ENCODE data around the gene ZDHHC19. TPM values are rescaled to one million over a fixed set of nuclear protein-coding genes. Genes with fewer than 3 reads are reported as not detected.
"Not testable (repeated sequence)": the region's sequence is repeated elsewhere in the genome, so short reads cannot be mapped to it uniquely, and the experiment has no call there.

Gene ZDHHC19, protein sequence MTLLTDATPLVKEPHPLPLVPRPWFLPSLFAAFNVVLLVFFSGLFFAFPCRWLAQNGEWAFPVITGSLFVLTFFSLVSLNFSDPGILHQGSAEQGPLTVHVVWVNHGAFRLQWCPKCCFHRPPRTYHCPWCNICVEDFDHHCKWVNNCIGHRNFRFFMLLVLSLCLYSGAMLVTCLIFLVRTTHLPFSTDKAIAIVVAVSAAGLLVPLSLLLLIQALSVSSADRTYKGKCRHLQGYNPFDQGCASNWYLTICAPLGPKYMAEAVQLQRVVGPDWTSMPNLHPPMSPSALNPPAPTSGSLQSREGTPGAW
- under 1 TPM in 1 of 2 donors, not detected in 1; 0.09 TPM for polyA plus RNA-seq

GRCh38 chr3:196210673-196211556 is at the start of gene ZDHHC19:
TSS of gene ZDHHC19 (minus strand) at chr3:196211400. CDS start at chr3:196211315, 85 bp downstream.
- no peaks in the 10 kb centered on the region for H3K36me3 ChIP-seq (ENCODE audit: control insufficient read depth in 2 of 2, insufficient read depth in 2 of 2, low read length in 1 of 2)
- peaks cover 0 to 5% of the 10 kb centered on the region in 2 donors for H3K9me3 ChIP-seq (ENCODE audit: control insufficient read depth in 2 of 2, insufficient read depth in 1 of 2, low read depth in 1 of 2, low read length in 1 of 2)
- 74 to 78% methylated on average over 23 of the region's 23 CpGs for WGBS, 2 donors

DNA sequence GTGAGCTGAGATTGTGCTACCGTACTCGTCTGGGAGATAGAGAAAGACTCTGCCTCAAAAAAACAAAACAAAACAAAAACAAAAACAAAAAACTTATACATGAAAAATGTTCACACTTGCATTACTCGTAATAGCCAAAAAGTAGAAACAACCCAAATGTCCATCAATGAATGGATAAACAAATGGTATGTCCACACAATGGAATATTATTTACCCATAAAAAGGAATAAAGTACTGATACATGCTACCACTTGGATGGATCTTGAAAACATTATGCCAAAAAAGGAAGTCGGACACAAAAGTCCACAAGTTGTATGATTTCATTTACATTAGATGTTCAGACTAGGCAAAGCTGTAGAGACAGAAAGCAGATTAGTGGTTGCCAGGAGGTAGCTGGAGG is 49.6 kb upstream of the ZDHHC19 start:
- Histone ChIP-seq H3K27me3 (ENCODE audit: control insufficient read depth in 1 of 2, insufficient read depth in 2 of 2, low read length in 2 of 2) (no peaks in the 10 kb centered on the region), H3K4me1 (ENCODE audit: control insufficient read depth in 2 of 2, insufficient read depth in 2 of 2, low read length in 1 of 2) (no peaks in the 10 kb centered on the region), H3K9me3 (ENCODE audit: control insufficient read depth in 2 of 2, insufficient read depth in 1 of 2, low read depth in 1 of 2, low read length in 1 of 2) (no peaks in the 10 kb centered on the region), H3K36me3 (ENCODE audit: control insufficient read depth in 2 of 2, insufficient read depth in 2 of 2, low read length in 1 of 2) (peaks cover 0 to 2% of the 10 kb centered on the region in 2 donors), H3K4me3 (ENCODE audit: low read depth in 1 of 2, low read length in 2 of 2) (no peak overlapping the region), H3K27ac (ENCODE audit: low read depth in 2 of 2, low read length in 1 of 2) (no peak overlapping the region)
- WGBS, 2 donors, result 96 to 97% methylated on average over 4 of the region's 4 CpGs

More at GRCh38 chr3:196210673-196211556, at the start of gene ZDHHC19:
- peaks cover 0 to 3% of the 10 kb centered on the region in 2 donors for H3K4me1 ChIP-seq (ENCODE audit: control insufficient read depth in 2 of 2, insufficient read depth in 2 of 2, low read length in 1 of 2)
- no peak within 1 kb of the TSS for H3K4me3 ChIP-seq (ENCODE audit: low read depth in 1 of 2, low read length in 2 of 2)
- no peak within 1 kb of the TSS for H3K27ac ChIP-seq (ENCODE audit: low read depth in 2 of 2, low read length in 1 of 2)
- no peaks in the 10 kb centered on the region for H3K27me3 ChIP-seq (ENCODE audit: control insufficient read depth in 1 of 2, insufficient read depth in 2 of 2, low read length in 2 of 2)

DNA sequence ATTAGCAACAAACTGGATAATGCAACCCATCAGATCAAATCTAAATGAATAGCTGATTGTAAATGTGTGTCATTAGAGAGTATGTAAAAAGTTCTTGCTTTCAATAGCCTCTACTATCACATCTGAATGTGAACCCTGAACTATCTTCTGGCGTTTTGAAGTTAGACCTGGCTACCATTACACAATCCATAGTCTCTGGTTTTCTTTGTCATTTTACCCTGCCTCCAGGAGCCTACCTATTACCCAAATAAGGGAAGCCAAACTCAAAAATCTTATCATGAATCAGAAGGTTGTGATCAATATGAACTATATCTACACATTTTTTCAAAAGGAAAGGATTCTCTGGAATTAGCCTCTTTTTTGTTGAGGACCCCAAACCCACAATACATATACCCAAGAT is 44.6 kb upstream of the ZDHHC19 start:
- Histone ChIP-seq H3K9me3 (ENCODE audit: control insufficient read depth in 2 of 2, insufficient read depth in 1 of 2, low read depth in 1 of 2, low read length in 1 of 2) (no peaks in the 10 kb centered on the region), H3K4me1 (ENCODE audit: control insufficient read depth in 2 of 2, insufficient read depth in 2 of 2, low read length in 1 of 2) (no peaks in the 10 kb centered on the region), H3K27ac (ENCODE audit: low read depth in 2 of 2, low read length in 1 of 2) (no peak overlapping the region), H3K27me3 (ENCODE audit: control insufficient read depth in 1 of 2, insufficient read depth in 2 of 2, low read length in 2 of 2) (no peaks in the 10 kb centered on the region), H3K4me3 (ENCODE audit: low read depth in 1 of 2, low read length in 2 of 2) (no peak overlapping the region), H3K36me3 (ENCODE audit: control insufficient read depth in 2 of 2, insufficient read depth in 2 of 2, low read length in 1 of 2) (peaks cover 0 to 3% of the 10 kb centered on the region in 2 donors)
- 75 to 84% methylated on average over 1 of the region's 1 CpG for WGBS, 2 donors

DNA sequence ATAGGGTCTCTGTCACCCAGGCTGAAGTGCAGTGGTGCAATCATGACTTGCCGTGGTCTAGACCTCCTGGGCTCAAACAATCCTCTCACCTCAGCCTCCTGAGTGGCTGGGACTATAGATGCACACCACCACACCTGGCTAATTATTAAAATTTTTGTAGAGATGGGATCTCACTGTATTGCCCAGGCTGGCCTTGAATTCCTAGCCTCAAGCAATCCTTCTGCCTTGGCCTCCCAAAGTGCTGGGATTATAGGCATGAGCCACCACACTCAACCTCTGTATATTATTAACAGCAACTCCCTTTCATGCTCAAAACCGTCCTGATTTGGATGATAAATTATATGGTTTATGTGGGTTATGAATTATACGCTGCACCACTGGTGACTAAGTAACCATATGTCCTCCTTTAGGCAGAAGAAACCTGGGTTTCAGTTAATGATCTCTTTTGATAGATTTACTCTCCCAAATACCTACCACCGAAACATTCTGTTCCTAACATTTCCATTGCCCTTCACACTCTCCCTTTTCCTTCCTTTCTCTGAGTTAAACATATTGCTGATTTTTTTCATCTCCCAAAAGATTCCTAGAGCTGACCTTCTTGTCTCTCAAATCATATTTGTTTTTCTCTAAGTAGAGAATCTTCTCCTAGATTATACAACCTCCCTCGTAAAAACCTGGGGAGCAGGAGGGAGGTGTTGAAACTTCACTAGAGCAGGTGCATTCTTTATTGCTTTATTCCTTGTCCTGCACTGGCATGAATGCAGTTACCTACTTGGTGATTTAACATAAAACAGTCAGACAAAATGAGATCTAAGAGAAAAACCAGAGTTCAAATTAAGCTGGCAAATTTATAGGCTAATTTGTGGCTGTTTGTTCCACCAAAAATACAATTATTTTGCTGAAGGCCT is 43.4 kb upstream of the ZDHHC19 start:
- Histone ChIP-seq H3K4me1 (ENCODE audit: control insufficient read depth in 2 of 2, insufficient read depth in 2 of 2, low read length in 1 of 2) (no peaks in the 10 kb centered on the region), H3K4me3 (ENCODE audit: low read depth in 1 of 2, low read length in 2 of 2) (no peak overlapping the region), H3K27ac (ENCODE audit: low read depth in 2 of 2, low read length in 1 of 2) (no peak overlapping the region), H3K27me3 (ENCODE audit: control insufficient read depth in 1 of 2, insufficient read depth in 2 of 2, low read length in 2 of 2) (no peaks in the 10 kb centered on the region), H3K9me3 (ENCODE audit: control insufficient read depth in 2 of 2, insufficient read depth in 1 of 2, low read depth in 1 of 2, low read length in 1 of 2) (no peaks in the 10 kb centered on the region), H3K36me3 (ENCODE audit: control insufficient read depth in 2 of 2, insufficient read depth in 2 of 2, low read length in 1 of 2) (peaks cover 0 to 4% of the 10 kb centered on the region in 2 donors)
- WGBS, 2 donors, result 73 to 81% methylated on average over 5 of the region's 5 CpGs

GRCh38 chr3:196251918-196252317 is 40.7 kb upstream of the ZDHHC19 start:
- WGBS, 2 donors, result 95 to 98% methylated on average over 16 of the region's 16 CpGs
- H3K4me1 ChIP-seq (ENCODE audit: control insufficient read depth in 2 of 2, insufficient read depth in 2 of 2, low read length in 1 of 2), result no peaks in the 10 kb centered on the region
- H3K9me3 ChIP-seq (ENCODE audit: control insufficient read depth in 2 of 2, insufficient read depth in 1 of 2, low read depth in 1 of 2, low read length in 1 of 2), result no peaks in the 10 kb centered on the region
- no peak overlapping the region for H3K27ac ChIP-seq (ENCODE audit: low read depth in 2 of 2, low read length in 1 of 2)
- no peaks in the 10 kb centered on the region for H3K27me3 ChIP-seq (ENCODE audit: control insufficient read depth in 1 of 2, insufficient read depth in 2 of 2, low read length in 2 of 2)
- peaks cover 0 to 12% of the 10 kb centered on the region in 2 donors for H3K36me3 ChIP-seq (ENCODE audit: control insufficient read depth in 2 of 2, insufficient read depth in 2 of 2, low read length in 1 of 2)
- no peak overlapping the region for H3K4me3 ChIP-seq (ENCODE audit: low read depth in 1 of 2, low read length in 2 of 2)

- Histone ChIP-seq H3K4me1 (ENCODE audit: control insufficient read depth in 2 of 2, insufficient read depth in 2 of 2, low read length in 1 of 2) (no peaks in the 10 kb centered on the region), H3K27ac (ENCODE audit: low read depth in 2 of 2, low read length in 1 of 2) (no peak overlapping the region), H3K27me3 (ENCODE audit: control insufficient read depth in 1 of 2, insufficient read depth in 2 of 2, low read length in 2 of 2) (no peaks in the 10 kb centered on the region), H3K4me3 (ENCODE audit: low read depth in 1 of 2, low read length in 2 of 2) (no peak overlapping the region), H3K36me3 (ENCODE audit: control insufficient read depth in 2 of 2, insufficient read depth in 2 of 2, low read length in 1 of 2) (peaks cover 0 to 18% of the 10 kb centered on the region in 2 donors), H3K9me3 (ENCODE audit: control insufficient read depth in 2 of 2, insufficient read depth in 1 of 2, low read depth in 1 of 2, low read length in 1 of 2) (no peaks in the 10 kb centered on the region)
- 82 to 90% methylated on average over 13 of the region's 13 CpGs for WGBS, 2 donors
These were observed 35.6 kb upstream of the ZDHHC19 start for GRCh38 chr3:196246612-196247308.

- not testable (repeated sequence) for H3K9me3 ChIP-seq (ENCODE audit: control insufficient read depth in 2 of 2, insufficient read depth in 1 of 2, low read depth in 1 of 2, low read length in 1 of 2)
- 96 to 98% methylated on average over 34 of the region's 34 CpGs for WGBS, 2 donors
- H3K36me3 ChIP-seq (ENCODE audit: control insufficient read depth in 2 of 2, insufficient read depth in 2 of 2, low read length in 1 of 2), result peaks cover 0 to 13% of the 10 kb centered on the region in 2 donors
These were observed 33.0 kb upstream of the ZDHHC19 start for GRCh38 chr3:196244166-196244565.

GRCh38 chr3:196241704-196242103 is 30.5 kb upstream of the ZDHHC19 start:
- no peak overlapping the region for H3K4me3 ChIP-seq (ENCODE audit: low read depth in 1 of 2, low read length in 2 of 2)
- no peaks in the 10 kb centered on the region for H3K27me3 ChIP-seq (ENCODE audit: control insufficient read depth in 1 of 2, insufficient read depth in 2 of 2, low read length in 2 of 2)
- WGBS, 2 donors, result 87 to 89% methylated on average over 8 of the region's 8 CpGs
- H3K36me3 ChIP-seq (ENCODE audit: control insufficient read depth in 2 of 2, insufficient read depth in 2 of 2, low read length in 1 of 2), result peaks cover 5 to 17% of the 10 kb centered on the region in 2 donors
- H3K9me3 ChIP-seq (ENCODE audit: control insufficient read depth in 2 of 2, insufficient read depth in 1 of 2, low read depth in 1 of 2, low read length in 1 of 2), result no peaks in the 10 kb centered on the region
- no peak overlapping the region for H3K27ac ChIP-seq (ENCODE audit: low read depth in 2 of 2, low read length in 1 of 2)
- H3K4me1 ChIP-seq (ENCODE audit: control insufficient read depth in 2 of 2, insufficient read depth in 2 of 2, low read length in 1 of 2), result no peaks in the 10 kb centered on the region

More at GRCh38 chr3:196244166-196244565, 33.0 kb upstream of the ZDHHC19 start:
- H3K27ac ChIP-seq (ENCODE audit: low read depth in 2 of 2, low read length in 1 of 2); H3K4me3 ChIP-seq (ENCODE audit: low read depth in 1 of 2, low read length in 2 of 2); H3K4me1 ChIP-seq (ENCODE audit: control insufficient read depth in 2 of 2, insufficient read depth in 2 of 2, low read length in 1 of 2); H3K27me3 ChIP-seq (ENCODE audit: control insufficient read depth in 1 of 2, insufficient read depth in 2 of 2, low read length in 2 of 2): not testable (repeated sequence)

Data from esophagus (tissue), 2 donors.